Measurements from ENCODE around the gene SLC25A1.

The SLC25A1 gene

DNA sequence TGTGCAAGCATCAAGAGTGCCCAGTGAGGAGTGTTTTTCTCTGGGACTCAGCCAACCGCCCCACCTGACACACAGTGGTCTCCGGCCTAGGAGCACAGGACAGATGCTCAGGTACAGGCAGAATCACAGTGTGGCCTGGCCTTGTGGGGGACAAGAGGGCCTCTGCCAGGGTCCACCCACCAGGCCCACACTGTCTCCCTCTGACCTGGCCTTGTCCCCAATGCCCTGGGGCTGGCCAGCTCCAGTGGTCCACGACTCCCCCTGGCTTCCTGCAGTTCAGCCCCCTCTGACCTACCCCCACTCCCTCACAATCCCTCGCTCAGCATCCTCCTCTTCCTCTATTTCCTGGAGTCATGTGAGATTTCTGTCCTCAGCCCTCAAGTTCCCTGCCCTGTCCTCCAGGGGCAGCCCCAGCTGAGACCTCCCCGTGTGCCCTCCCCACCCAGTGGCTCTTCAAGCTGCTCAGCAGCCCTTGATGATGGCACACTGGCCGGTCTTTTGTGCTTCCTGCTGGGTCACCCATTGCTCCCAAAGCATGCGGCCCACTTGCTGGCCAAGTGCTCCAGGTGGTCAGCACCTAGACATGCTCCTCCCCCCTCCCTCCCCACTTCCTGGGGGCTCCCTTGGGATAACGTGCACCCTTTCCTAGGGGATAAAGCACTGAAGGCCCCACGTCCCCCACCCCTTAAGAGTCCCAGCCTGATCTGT is 45.7 kb downstream of the SLC25A1 start:
- Mint-ChIP-seq H3K4me3 (no peak overlapping the region), H3K27me3 (ENCODE audit: low read depth) (peaks cover 3% of the 10 kb centered on the region), H3K27ac (no peak overlapping the region), H3K4me1 (no peaks in the 10 kb centered on the region), H3K9me3 (no peaks in the 10 kb centered on the region), H3K36me3 (ENCODE audit: low read depth) (peaks cover 34% of the 10 kb centered on the region)
- TF ChIP-seq, protein P1, sequence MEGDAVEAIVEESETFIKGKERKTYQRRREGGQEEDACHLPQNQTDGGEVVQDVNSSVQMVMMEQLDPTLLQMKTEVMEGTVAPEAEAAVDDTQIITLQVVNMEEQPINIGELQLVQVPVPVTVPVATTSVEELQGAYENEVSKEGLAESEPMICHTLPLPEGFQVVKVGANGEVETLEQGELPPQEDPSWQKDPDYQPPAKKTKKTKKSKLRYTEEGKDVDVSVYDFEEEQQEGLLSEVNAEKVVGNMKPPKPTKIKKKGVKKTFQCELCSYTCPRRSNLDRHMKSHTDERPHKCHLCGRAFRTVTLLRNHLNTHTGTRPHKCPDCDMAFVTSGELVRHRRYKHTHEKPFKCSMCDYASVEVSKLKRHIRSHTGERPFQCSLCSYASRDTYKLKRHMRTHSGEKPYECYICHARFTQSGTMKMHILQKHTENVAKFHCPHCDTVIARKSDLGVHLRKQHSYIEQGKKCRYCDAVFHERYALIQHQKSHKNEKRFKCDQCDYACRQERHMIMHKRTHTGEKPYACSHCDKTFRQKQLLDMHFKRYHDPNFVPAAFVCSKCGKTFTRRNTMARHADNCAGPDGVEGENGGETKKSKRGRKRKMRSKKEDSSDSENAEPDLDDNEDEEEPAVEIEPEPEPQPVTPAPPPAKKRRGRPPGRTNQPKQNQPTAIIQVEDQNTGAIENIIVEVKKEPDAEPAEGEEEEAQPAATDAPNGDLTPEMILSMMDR (IDR thresholded peaks at IDR 0.05; ENCODE audit: unreplicated experiment in 3 of 3): no peak

DNA sequence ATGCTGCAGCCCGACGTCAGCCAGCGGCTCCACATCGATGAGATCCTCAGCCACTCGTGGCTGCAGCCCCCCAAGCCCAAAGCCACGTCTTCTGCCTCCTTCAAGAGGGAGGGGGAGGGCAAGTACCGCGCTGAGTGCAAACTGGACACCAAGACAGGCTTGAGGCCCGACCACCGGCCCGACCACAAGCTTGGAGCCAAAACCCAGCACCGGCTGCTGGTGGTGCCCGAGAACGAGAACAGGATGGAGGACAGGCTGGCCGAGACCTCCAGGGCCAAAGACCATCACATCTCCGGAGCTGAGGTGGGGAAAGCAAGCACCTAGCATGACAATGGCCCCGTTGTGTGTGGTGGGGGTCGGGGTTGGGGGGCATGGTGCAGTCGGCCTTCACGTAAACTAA is 46.4 kb downstream of the SLC25A1 start:
- Mint-ChIP-seq H3K4me3 (no peak overlapping the region), H3K36me3 (ENCODE audit: low read depth) (peaks cover 32% of the 10 kb centered on the region), H3K9me3 (no peaks in the 10 kb centered on the region), H3K27ac (no peak overlapping the region), H3K4me1 (no peaks in the 10 kb centered on the region), H3K27me3 (ENCODE audit: low read depth) (peaks cover 3% of the 10 kb centered on the region)
- TF ChIP-seq, protein P1 (IDR thresholded peaks at IDR 0.05; ENCODE audit: unreplicated experiment in 3 of 3): no peak

DNA sequence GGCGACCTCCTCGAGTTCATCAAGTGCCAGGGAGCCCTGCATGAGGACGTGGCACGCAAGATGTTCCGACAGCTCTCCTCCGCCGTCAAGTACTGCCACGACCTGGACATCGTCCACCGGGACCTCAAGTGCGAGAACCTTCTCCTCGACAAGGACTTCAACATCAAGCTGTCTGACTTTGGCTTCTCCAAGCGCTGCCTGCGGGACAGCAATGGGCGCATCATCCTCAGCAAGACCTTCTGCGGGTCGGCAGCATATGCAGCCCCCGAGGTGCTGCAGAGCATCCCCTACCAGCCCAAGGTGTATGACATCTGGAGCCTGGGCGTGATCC is 46.9 kb downstream of the SLC25A1 start:
- Mint-ChIP-seq H3K36me3 (ENCODE audit: low read depth) (peaks cover 27% of the 10 kb centered on the region), H3K27me3 (ENCODE audit: low read depth) (peaks cover 3% of the 10 kb centered on the region), H3K27ac (no peak overlapping the region), H3K9me3 (no peaks in the 10 kb centered on the region), H3K4me1 (no peaks in the 10 kb centered on the region), H3K4me3 (no peak overlapping the region)
- TF ChIP-seq, protein P1 (IDR thresholded peaks at IDR 0.05; ENCODE audit: unreplicated experiment in 3 of 3): no peak

DNA sequence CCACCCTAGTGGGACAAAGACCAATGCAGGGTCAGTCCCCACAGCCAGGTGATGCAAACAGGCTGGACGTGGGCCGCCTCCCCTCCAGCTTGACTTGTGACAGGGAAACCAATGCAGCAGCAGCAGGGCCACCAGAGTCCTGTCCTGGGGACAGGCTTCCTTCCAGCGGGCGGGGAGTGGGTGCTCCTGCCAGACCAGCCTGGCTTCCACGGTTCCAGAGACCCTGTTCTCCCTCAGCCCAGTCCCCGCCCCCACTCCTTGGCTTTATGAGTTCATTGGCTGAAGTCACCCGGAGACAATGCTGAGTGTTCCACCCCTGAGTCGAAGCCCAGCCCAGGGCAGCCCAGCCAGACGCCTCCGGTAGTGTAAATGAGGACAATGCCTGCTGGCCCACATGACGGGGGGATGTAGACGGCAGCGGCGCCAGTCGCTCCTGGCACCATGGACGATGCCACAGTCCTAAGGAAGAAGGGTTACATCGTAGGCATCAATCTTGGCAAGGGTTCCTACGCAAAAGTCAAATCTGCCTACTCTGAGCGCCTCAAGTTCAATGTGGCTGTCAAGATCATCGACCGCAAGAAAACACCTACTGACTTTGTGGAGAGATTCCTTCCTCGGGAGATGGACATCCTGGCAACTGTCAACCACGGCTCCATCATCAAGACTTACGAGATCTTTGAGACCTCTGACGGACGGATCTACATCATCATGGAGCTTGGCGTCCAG is 47.4 kb downstream of the SLC25A1 start, which contains the start of gene TSSK2:
TSS of gene TSSK2 (plus strand) at position 350 of the 726 bp plus-strand sequence. CDS start at position 442, 92 bp downstream.
- TF ChIP-seq, protein P1 (IDR thresholded peaks at IDR 0.05; ENCODE audit: unreplicated experiment in 3 of 3): no peak
- no peaks in the 10 kb centered on the region for H3K9me3 Mint-ChIP-seq
- peaks cover 3% of the 10 kb centered on the region for H3K27me3 Mint-ChIP-seq (ENCODE audit: low read depth)
- no peak within 1 kb of the TSS for H3K27ac Mint-ChIP-seq
- peaks cover 22% of the 10 kb centered on the region for H3K36me3 Mint-ChIP-seq (ENCODE audit: low read depth)
- H3K4me1 Mint-ChIP-seq: no peaks in the 10 kb centered on the region
- no peak within 1 kb of the TSS for H3K4me3 Mint-ChIP-seq

DNA sequence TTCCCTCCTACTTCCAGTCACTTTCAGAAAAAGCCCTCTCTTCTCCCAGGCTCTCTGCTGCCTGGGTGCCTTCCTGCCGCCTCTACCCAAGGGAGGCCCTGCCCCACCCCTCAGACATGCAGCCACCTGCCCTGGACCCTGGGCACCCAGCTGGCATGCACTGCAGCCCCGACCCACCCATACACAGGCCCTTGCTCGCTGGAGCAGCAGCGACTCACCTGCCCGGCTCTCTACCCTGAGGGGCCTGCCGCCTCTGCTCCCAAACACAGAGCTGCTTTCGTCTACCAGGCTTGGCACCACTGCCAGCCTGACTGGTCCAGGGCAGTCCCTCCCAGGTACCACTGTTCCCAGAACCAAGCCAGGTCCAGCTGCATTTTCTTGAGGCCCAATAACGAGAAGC is 48.7 kb downstream of the SLC25A1 start:
- no peak overlapping the region for H3K27ac Mint-ChIP-seq
- H3K4me1 Mint-ChIP-seq: no peaks in the 10 kb centered on the region
- H3K9me3 Mint-ChIP-seq: no peaks in the 10 kb centered on the region
- H3K4me3 Mint-ChIP-seq: no peak overlapping the region
- TF ChIP-seq, protein P1 (IDR thresholded peaks at IDR 0.05; ENCODE audit: unreplicated experiment in 3 of 3): no peak
- peaks cover 15% of the 10 kb centered on the region for H3K36me3 Mint-ChIP-seq (ENCODE audit: low read depth)
- peaks cover 3% of the 10 kb centered on the region for H3K27me3 Mint-ChIP-seq (ENCODE audit: low read depth)

Measured in nephron (organoid).